Measurements from ENCODE around the gene CEMIP.
A peak's percentile ranks its signal among the peaks of the same experiment; 100 is the strongest.

The CEMIP gene

DNA sequence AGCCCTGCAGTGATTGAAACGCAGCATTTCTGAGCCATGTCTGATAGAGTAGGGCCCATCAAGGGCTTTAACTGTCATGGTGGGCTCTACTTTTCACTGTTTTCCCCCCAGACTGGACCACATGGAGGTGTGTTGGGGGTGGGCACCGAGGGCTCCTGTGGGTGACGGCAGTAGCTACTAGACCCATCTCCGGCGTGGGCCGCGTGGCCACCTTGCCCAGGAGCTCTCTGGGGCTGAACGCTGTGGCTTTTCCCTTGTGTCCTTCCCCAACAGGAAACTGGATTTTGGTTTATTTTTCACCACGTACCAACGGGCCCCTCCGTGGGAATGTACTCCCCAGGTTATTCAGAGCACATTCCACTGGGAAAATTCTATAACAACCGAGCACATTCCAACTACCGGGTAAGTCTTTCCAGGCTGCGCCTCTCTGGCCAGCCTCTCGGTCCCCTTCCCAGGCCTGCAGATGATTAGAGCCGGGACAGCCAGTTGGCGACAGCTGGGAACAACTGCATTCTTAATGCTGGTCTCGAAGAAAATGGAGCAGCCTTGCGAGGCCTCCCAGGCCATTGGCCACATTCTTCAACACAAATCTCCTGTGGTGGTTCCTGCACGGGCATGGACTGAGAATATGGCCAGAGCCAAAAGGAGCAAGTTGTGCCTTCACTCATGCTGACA lies 142.7 kb downstream of the CEMIP start:
- DNase-seq = no peak

DNA sequence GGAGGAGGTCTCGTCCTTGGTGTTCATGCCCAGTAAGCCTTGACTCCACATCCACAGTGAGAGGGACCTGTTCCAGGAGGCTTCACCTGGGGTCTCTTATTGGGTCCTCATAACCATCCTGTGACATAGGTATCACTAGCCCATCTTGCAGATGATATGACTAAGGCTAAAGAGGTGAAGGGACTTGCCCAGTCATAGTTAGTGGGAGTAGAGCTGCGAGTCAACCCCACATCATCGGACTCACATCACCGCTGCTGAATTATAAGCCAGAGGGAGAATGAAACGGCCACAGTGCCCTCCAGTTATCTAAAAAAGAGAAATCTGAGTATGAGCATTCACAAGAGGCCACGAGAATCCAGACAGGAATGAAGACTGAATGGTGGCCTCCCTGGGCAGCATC lies 144.5 kb downstream of the CEMIP start:
- DNase-seq = no peak

DNA sequence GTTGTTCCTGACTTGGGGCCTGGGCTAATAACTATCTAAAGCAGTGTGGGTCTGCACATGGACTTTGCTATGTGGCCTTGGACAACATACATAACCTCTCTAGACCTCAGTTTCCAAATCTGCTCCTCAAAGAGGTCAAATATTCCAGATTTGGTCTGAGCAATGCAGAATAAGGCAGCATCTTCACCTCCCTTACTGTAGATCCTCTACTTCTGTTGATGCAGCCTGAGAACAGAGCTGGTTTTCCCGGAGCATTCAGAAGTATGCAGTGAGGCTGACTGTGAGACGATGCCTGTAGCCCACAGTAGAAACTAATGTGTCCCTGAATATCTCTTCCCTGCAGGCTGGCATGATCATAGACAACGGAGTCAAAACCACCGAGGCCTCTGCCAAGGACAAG lies 145.1 kb downstream of the CEMIP start:
- no peak for DNase-seq

DNA sequence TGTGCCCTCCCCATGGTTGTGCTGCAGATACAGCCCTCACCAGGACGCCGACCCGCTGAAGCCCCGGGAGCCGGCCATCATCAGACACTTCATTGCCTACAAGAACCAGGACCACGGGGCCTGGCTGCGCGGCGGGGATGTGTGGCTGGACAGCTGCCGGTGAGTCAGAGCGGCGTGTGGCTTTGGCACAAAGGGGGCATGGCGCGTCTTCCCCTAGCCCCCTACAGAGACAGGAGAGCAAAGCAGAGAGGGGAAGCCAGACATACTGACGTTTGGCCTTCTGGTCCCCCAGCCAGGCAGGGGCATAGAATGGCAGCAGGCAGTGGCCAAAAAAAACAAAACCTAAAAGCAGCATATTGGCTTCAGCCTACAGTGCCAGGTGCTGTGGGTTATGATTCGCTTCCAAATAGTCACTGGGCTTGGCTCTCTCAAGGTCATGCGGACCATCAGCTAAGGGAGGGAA lies 146.5 kb downstream of the CEMIP start:
- no peak for DNase-seq

DNA sequence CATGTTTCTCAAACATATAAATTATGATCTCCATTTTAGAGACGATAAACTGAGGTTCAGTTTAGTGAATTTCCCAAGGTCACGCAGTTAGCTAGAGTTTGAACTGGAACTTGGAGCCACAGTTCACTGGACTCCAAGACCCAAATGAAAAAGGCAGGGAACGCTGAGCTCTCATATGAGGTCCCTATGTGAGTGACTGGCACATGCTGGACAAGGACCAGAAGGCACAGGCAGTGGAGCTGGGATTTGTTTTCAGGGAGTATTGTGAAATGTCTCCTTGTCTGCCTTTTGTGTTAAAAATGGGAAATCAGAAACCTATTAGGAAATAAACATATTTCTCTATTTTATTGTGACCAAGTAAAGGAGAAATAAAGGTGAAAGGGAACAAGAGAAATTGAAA lies 147.0 kb downstream of the CEMIP start:
- no peak for DNase-seq

DNA sequence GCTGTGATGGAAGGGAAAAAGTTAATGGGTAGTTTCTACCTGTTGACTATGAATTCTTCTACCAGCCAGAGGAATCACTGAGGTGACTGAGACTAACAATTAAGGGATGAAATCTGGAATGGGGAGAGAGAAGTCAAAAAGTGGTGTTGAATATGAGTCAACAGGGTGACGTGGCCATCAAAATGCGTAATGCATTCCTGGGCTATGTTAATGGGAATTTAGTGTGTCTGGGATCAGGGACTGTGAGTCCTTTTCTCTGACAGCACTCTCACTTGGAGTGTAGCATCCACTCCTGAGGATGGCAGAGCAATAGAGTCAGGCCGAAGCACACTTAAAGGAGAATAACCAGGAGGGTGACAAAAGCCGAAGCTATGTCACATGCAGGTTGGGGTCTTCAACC lies 150.1 kb downstream of the CEMIP start:
- DNase-seq = no peak

DNA sequence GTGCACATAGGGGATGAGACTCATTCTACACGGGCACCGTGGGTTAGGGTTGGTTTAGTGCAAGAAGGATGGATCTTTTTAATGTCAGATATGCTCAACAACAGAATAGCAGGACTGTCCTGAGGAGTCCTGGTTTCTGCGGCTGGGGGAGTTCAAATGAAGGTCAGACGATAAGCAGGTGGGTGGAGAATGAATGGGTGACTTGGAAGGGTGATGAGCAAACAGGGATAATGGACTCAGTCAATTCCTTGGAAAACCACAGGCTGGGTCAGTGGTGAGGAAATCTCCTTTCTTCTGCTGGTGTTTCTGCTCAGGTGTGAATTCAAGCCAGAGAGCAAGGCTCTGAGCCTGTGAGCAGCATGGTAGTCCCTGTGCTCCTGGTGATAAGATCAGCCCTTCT lies 150.5 kb downstream of the CEMIP start:
- no peak for DNase-seq

DNA sequence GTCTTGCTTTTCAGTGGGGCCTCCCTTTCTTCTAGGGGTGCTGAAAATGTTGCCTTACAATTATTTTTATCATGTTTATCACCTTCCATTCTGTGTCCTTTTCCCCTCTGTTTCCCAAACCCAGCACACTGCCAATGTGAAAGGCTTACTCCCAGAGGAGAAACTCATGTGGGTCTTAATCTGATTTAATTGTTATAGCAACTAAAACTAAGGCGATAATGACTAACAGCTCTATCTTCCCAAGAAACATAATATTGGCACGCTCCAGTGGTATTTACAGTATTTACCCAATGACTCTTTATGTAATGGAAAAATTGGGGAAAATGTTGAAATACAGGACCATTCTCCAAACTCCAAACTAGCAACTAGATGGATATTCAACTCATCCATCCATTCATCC lies 152.0 kb downstream of the CEMIP start:
- DNase-seq = no peak

DNA sequence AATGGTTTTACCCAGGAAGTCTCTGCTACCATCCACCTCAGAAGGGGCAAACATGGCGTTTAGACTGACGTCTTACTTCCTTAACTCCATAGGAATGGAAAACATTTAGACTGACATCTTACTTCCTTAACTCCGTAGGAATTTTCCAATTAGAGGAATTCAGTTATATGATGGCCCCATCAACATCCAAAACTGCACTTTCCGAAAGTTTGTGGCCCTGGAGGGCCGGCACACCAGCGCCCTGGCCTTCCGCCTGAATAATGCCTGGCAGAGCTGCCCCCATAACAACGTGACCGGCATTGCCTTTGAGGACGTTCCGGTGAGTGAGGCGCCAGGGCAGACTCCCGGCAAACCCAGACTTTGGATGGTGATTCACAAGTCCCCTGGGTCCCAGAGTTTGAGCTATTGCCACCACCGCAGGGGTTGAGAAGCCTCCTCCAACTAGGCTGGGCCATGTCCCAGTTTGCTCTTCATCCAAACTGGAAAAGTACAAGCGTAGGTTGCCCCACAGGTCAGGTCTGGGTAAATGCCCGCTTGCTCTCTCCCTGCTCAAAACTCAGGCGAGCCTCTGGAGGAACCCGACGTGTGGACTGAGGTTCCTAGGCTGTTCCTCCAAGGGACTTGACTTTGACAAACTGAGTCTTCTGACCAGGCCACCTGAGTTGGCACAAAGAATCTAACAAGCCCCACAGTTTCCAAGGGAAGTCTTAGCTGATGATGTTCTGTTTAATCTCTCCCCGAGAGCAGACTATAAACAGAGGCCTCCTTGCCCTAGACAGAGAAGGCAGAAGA lies 152.7 kb downstream of the CEMIP start:
- no peak for DNase-seq

DNA sequence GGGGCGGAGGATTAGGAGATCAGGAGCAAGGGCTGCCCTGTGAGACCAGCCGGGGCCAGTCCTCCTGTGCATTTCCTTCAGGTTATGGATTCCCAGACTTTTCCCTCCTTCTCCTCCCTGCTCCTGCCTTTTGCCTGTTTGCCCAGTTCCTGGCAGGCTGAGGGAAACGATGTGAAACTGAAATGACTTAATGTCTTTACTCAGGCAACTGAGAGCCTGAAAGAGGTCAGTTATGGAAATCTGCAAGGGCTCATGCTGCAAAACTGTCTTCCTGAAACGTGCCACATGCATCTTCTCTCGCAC lies 153.3 kb downstream of the CEMIP start:
- DNase-seq = no peak

DNA sequence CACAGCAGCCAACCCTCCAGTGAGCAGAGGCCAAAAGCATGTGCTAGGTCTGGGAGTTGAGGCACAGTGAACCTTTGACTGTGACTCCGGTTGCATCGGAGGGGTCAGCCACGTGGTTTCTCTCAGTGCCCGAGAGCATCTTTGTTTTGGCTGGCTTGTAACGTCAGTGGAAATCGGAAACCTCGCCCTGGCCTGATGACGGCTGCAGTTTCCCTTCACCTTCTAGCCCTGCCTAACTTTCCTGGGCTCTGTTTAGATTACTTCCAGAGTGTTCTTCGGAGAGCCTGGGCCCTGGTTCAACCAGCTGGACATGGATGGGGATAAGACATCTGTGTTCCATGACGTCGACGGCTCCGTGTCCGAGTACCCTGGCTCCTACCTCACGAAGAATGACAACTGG lies 153.8 kb downstream of the CEMIP start:
- DNase-seq = no peak

DNA sequence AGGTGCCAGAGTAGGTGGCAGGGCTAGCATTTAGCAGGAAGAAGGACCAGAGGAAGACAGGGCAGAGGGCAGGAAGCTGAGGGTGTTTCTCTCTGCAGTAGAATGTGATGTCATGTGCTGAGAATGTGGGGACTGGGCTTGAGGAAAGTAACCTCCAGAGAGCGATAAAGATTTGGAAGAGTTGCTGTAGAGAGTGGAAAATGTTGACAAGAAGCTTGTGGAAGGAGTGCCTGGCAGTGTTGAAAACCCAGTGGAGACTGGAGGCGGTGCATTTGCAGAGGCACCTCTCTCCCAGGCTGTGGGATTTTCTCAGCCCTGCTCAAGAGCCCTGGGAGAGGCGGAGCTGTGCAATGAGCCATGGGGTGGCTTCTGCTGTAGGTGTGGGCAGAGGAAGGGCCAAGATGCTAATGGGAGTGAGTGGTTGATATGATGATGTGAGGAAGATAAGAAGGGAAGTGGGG lies 155.6 kb downstream of the CEMIP start:
- DNase-seq = peak in 7 of 56 donors; percentile 5 to 49 (median 13)

DNA sequence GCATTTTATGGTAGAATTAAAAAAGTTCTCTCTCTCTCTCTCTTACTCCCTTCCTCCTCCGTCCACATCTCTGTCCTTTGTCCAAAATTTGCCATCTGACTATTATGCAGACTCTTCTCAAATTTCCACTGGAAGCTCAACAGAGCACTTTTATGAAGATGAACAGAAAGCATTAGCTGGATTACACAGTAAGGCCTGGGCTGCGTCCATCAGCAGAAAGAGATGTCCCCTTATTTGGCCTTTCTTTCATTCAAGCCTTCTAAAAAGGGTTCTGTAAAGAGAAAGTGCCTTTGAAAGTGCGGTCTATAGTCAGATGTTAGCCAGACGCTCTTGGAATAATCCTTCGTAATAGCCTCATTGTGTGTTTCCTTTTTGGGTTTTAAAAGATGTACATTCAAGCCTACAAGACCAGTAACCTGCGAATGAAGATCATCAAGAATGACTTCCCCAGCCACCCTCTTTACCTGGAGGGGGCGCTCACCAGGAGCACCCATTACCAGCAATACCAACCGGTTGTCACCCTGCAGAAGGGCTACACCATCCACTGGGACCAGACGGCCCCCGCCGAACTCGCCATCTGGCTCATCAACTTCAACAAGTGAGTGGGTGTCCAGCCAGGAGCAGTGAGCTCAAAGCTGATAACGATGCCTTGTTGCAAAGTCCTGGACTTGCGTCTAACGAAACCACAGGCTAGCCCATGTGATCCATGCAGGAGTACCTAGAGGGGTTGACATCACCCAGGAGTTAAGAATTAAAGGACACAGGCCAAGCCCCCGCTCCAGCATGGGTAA lies 157.3 kb downstream of the CEMIP start:
- peak in 6 of 56 donors; percentile 3 to 29 (median 9) for DNase-seq

DNA sequence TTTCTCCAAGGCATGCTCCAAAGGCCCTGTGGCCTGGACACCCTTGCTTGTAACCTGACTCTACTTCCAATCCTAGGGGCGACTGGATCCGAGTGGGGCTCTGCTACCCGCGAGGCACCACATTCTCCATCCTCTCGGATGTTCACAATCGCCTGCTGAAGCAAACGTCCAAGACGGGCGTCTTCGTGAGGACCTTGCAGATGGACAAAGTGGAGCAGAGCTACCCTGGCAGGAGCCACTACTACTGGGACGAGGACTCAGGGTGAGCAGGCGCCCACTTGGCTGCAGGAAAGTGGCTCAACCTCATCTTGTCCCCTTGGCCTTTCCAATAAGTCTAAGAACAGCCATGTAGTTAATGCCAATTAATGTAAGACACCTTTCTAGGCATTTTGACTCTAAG lies 158.5 kb downstream of the CEMIP start:
- DNase-seq = no peak

DNA sequence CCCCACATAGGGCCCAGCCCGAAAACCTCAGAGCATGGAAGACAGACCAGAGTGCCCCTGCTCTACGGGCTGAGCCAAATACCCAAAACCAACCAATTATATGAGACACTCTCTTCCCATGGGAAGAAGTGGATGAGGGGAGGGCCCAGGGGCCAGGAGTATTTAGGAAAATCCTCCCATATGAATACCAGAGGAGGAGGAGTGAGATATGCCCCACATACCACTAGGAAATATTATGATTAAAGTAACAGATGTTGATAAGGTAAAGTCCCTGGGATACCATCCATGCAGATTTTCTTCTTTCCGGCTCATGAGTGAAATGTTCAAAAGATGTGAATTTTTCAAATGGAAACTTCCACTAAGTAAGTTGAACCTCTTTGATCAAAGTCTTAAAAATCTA lies 160.0 kb downstream of the CEMIP start:
- DNase-seq = no peak

DNA sequence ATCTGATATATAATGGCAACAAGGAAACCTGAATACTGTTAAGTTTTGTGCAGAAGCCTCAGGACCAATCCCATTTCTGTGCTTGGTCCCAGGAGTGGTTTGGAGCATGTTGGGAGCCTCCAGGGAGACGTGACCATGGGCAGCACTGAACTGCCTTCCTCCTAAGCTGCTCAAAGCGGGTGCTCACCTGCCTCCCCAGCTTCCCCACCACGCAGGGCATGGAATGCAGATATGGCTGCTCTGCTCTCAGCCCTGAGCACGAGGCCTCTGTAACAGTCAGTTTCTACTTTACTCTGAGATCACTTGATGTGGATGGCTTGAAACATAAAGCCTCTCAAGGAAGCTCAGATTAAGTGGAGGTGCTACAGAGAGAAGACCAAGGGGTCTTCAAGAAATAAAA lies 161.2 kb downstream of the CEMIP start:
- no peak for DNase-seq

DNA sequence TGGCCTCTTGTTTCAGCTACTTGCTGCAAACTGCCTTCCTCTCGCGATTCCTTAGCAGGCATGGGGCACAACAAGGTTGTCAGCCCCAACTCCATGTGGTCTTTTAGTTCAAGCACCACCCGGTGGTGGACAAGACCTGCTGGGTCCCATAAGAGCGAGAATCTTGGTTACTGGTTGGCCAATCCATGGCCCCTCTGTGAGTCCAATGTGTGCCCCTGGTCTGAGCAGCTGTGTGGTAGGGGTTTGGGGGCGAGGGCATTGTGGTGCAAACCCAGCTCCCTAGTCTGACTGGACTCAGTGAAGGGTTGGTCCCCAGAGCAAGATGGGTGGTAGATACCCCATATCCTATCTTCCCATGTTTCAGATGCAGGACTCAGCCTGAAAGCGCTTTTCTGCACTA lies 161.7 kb downstream of the CEMIP start:
- no peak for DNase-seq

DNA sequence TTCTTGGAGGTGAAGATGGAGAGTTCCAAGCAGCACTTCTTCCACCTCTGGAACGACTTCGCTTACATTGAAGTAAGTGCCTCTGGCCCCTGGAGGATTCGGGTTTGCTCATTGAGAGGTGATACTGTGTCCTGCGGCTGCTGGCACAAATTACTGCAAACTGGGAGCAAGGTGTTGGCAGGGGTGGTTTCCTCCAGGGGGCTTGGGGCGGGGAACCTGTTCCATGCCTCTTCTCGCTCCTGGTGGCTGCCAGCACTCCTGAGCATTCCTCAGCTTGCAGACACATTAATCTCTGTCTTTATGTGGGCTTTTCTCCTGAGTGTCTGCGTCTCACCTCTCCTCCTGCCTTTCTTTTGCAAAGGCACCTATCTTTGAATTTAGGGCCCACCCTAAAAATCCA lies 163.1 kb downstream of the CEMIP start:
- DNase-seq = no peak

DNA sequence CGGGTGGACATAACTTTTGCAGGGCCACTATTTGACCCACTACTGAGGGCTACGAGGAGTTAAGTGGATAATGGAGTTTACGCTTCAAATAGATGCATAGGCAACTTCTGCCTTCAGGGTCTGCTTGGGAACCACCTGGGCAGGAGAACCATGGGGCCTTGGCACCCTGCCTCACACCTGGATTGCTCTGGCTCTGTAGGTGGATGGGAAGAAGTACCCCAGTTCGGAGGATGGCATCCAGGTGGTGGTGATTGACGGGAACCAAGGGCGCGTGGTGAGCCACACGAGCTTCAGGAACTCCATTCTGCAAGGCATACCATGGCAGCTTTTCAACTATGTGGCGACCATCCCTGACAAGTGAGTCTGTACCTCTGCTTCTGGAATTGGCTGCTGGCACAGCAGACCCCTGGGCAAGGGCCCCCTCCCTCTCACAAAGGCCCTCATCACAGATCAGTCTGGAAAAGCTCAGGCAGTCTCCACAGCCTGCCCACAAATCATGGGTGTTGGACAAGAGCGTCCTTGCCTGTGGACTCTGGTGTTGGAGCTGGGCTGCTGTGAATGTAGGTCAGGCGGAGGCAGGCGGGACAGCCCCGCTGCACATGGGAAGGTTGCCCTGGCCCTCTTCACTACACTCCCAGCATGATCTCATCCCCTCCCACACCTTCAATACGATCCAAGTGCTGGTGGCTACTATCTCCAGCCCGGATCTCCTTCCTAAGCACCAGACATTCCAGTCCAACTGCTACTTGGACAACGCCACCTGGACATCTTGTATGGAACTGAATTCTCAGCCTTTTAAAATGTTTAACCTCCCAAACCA lies 163.8 kb downstream of the CEMIP start:
- no peak for DNase-seq

DNA sequence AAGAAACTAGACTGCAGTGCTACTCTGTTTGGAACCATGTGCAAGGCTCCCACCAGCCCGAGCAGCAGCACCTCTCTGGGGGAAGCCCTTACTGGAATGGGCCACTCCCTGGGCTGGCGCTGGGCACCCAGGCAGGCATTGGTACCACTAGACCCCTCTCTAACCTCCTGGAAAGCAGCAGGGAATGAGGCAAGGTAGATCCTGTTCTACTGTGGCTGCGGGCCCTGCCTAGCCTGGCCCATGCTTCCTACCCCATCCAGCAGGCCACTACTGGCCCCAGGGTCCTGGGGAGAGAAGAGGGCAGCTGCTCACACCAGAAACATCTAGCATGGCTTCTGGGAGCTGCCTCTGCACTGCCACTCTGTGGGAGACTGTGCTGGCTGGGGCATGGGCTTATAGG lies 165.6 kb downstream of the CEMIP start:
- no peak for DNase-seq

DNA sequence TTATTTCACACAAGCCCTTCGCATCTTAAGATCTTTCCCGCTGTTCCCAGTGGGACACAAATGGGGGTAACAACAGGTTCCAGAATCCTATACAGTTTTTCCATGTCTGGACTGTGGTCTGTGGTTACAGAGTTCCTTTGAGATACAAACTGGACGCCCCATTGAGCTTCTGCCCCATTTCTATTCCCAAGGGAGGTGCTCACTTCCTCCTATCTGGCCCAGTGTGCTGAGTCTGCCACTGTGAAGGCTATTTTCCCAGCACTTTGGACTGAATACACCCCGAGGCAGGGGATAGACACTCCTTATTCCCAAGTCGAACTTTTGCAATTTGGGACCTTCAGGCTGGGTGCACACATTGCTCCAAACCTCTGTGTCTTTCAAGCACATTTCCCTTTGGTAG lies 166.4 kb downstream of the CEMIP start:
- no peak for DNase-seq

DNA sequence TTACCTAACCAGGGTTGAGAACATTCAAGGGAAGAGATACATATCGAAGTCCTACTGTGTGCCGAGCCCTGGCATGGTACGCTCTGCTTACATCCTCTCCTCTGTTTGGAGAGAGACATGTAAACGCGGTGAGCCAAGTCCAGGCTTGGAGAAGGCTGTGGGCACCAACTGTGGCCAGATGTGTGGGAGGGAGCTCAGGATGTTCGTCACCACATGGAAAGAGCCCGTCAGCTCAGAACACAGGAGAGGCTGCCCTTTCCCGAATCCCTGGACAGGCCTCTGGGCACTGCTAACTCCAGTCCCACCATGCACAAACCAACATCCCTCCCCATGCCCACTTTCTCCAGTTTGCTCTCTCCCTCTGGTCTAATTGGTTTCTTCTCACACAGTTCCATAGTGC lies 167.4 kb downstream of the CEMIP start:
- no peak for DNase-seq
